Right lobe of liver (tissue), 6 donors: Measurements from ENCODE around the gene NODAL. TPM values are rescaled to one million over a fixed set of nuclear protein-coding genes. Genes with fewer than 3 reads are reported as not detected.

Source experiments
- ATAC-seq, 4 donors: fragments of 200-7000 bp; cut with Tn5 transposase; one replicate each; pipeline ENCODE4 v1.9.1; 2020; ENCODE audit warnings: mild to moderate bottlenecking in 4 of 4, moderate library complexity in 4 of 4
- DNase-seq, 3 donors: peaks; one replicate each; pipeline ENCODE4 v3.0.0-alpha.2; 2020
- H3K27ac ChIP-seq, 3 donors: fragments of 200-600 bp; one replicate each; pipeline ENCODE4 v1.8.0; 2022
- H3K27me3 ChIP-seq, 2 donors: fragments of 200-600 bp; one replicate each; pipeline ENCODE4 v1.8.0; 2022
- H3K36me3 ChIP-seq, 4 donors: fragments of 200-600 bp; sonication (generic) in 1 of 4; one replicate each; pipeline versions ENCODE4 v1.5.1 to v1.8.0; 2017 to 2022; ENCODE audit warnings: control low read depth in 1 of 4
- H3K4me1 ChIP-seq, 4 donors: fragments of 200-600 bp; sonication (generic) in 1 of 4; one replicate each; pipeline versions ENCODE4 v1.5.1 to v1.8.0; 2017 to 2022; ENCODE audit warnings: control low read depth in 1 of 4
- H3K4me3 ChIP-seq, 3 donors: fragments of 200-600 bp; one replicate each; pipeline ENCODE4 v1.8.0; 2022
- H3K9me3 ChIP-seq, 4 donors: fragments of 200-600 bp; sonication (generic) in 1 of 4; one replicate each; pipeline versions ENCODE4 v1.5.1 to v1.8.0; 2017 to 2022; ENCODE audit warnings: control low read depth in 1 of 4
- POLR2A ChIP-seq: fragments of 450-650 bp; IDR thresholded peaks from one replicate; pipeline ENCODE4 v1.6.1; 2017; ENCODE audit warnings: antibody characterized with exemption, mild to moderate bottlenecking
- WGBS: methylation state at CpG from one replicate; pipeline ENCODE4 v1.1.6; 2018; ENCODE audit warnings: low coverage, low lambda C conversion rate; ENCODE audit not compliant: insufficient coverage; ENCODE audit errors: missing lambda C conversion rate; 5-methylcytosine and 5-hydroxymethylcytosine counted together
- intact Hi-C, 2 donors: fragments of 100-400 bp; cut with DNase I; formaldehyde crosslinking; loops; one replicate each; pipeline versions ENCODE4 v1.11.2 to v1.14.1; 2022
- total RNA-seq, 6 experiments: library from RNA; depleted of rRNA in 2 of 6; stranded (reverse); fragments of >200 nt in 2 of 6; fragmentation: NEBNext Ultra II Directional in 3 of 6; extraction: Animal tissue kit (Norgen Biotek cat#: 25700) in 3 of 6; gene quantifications; one replicate each; pipeline versions ENCODE4 v1.1.0 to v1.2.4, GENCODE V29; 2016 to 2023
- TF ChIP-seq, protein P1 (sequence below), 4 donors: fragments of 200-600 bp in 3 of 4; fragments of 450-650 bp in 1 of 4; IDR thresholded peaks; one replicate each; pipeline versions ENCODE4 v1.5.1 to v1.8.0; 2016 to 2022; ENCODE audit warnings: antibody characterized with exemption in 4 of 4, mild to moderate bottlenecking in 2 of 4
- donor health status: DM: no; HTN: yes; CAD: no.
- donor health status: DM: no; HTN: no; CAD: no.
- donor health status: DM: no; HTN: no; CAD: no.
- donor health status: DM: no; HTN: yes; CAD: no.
- donor health status: DM: no; HTN: yes; CAD: no.

The NODAL gene
- total RNA-seq, 6 experiments from 2014 or later, result not detected

- peak; percentile 55 to 66 (median 65) for ATAC-seq
- Histone ChIP-seq H3K4me1 (peaks cover 0 to 12% (median 0%) of the 10 kb centered on the region in 4 donors), H3K9me3 (no peaks in the 10 kb centered on the region), H3K4me3 (peak within 1 kb of the TSS; percentile 38 to 51 (median 41)), H3K27me3 (no peaks in the 10 kb centered on the region), H3K36me3 (no peaks in the 10 kb centered on the region), H3K27ac (peak within 1 kb of the TSS in 2 of 3 donors; percentile 40 to 51)
- intact Hi-C loops, result no loop called here
- WGBS, result no CpG with 5 or more reads among the region's 110 CpGs
- TF ChIP-seq, protein P1, sequence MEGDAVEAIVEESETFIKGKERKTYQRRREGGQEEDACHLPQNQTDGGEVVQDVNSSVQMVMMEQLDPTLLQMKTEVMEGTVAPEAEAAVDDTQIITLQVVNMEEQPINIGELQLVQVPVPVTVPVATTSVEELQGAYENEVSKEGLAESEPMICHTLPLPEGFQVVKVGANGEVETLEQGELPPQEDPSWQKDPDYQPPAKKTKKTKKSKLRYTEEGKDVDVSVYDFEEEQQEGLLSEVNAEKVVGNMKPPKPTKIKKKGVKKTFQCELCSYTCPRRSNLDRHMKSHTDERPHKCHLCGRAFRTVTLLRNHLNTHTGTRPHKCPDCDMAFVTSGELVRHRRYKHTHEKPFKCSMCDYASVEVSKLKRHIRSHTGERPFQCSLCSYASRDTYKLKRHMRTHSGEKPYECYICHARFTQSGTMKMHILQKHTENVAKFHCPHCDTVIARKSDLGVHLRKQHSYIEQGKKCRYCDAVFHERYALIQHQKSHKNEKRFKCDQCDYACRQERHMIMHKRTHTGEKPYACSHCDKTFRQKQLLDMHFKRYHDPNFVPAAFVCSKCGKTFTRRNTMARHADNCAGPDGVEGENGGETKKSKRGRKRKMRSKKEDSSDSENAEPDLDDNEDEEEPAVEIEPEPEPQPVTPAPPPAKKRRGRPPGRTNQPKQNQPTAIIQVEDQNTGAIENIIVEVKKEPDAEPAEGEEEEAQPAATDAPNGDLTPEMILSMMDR (IDR thresholded peaks at IDR 0.05), result peak in 1 of 4 donors; percentile 12
- TF ChIP-seq POLR2A, result peak; percentile 36
- DNase-seq, result peak; percentile 66 to 70 (median 68)
Measured at GRCh38 chr10:70478191-70479164, 37.0 kb upstream of the NODAL start, which contains the start of gene PALD1. PALD1 (plus strand) TSS chr10:70478767; CDS start chr10:70525952, 47,185 bp downstream.

DNA sequence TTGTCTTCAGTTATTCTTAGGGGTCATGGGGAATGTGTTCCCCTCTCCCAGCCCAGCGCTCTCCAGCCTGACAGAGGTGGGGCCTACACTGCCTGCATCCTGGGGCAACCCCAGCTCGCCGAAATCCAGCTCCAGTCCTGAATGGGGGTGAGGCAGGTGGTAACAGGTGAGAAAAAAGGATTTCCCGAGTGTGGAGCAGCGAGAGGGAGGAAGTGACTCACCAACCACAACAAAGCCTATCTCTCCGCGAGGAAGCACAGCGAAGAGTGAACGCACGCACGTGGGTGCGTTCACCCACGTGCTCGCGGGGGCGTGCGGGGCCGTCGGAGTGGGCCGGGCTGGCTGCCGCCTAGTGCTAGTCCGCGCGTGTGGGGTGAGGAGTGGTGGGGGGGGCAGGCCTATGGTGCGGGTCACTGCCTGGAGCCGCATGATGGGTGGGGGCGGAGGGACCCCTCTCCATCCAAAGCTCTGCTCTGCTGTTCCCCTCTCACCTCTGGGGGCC lies 36.2 kb upstream of the NODAL start:
- peaks cover 0 to 12% (median 0%) of the 10 kb centered on the region in 4 donors for H3K4me1 ChIP-seq
- H3K9me3 ChIP-seq, result no peaks in the 10 kb centered on the region
- peak overlapping the region; percentile 38 to 51 (median 41) for H3K4me3 ChIP-seq
- no peak overlapping the region for H3K27ac ChIP-seq
- 15% methylated on average over 9 of the region's 27 CpGs for WGBS
- no peaks in the 10 kb centered on the region for H3K27me3 ChIP-seq
- ATAC-seq (peak in 3 of 4 donors; percentile 9 to 31 (median 22)), DNase-seq (peak in 1 of 3 donors; percentile 40)
- TF ChIP-seq, protein P1 (IDR thresholded peaks at IDR 0.05), result no peak
- TF ChIP-seq POLR2A, result no peak
- intact Hi-C loops, result no loop called here
- no peaks in the 10 kb centered on the region for H3K36me3 ChIP-seq

GRCh38 chr10:70476249-70477035 lies 35.0 kb upstream of the NODAL start:
- H3K36me3 ChIP-seq, result no peaks in the 10 kb centered on the region
- TF ChIP-seq POLR2A, result no peak
- TF ChIP-seq, protein P1 (IDR thresholded peaks at IDR 0.05), result no peak
- H3K4me3 ChIP-seq, result no peak overlapping the region
- H3K27ac ChIP-seq, result no peak overlapping the region
- peaks cover 0 to 12% (median 0%) of the 10 kb centered on the region in 4 donors for H3K4me1 ChIP-seq
- intact Hi-C loops, result no loop called here
- ATAC-seq (no peak), DNase-seq (no peak)
- H3K9me3 ChIP-seq, result no peaks in the 10 kb centered on the region
- WGBS, result 43% methylated on average over 5 of the region's 7 CpGs
- no peaks in the 10 kb centered on the region for H3K27me3 ChIP-seq

DNA sequence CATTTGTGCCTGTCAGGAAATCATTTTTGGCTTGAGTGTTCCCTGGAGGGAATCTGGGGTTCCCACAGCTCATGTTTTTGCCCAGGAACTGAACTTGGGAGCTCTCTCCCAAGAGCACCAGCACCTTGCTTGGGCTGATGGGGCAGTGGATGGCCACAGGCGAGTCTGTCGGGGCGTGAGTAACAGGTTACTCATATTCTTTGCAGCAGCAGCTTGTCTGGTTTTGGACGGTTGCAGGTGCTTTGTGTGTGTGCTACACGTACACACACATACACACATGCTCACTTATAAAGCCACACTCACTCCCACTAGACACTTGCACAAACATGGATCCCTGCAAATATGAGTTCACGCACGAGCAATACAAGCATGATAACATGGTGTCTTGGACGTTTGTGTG lies 34.2 kb upstream of the NODAL start:
- Histone ChIP-seq H3K27me3 (no peaks in the 10 kb centered on the region), H3K9me3 (no peaks in the 10 kb centered on the region), H3K27ac (no peak overlapping the region), H3K36me3 (no peaks in the 10 kb centered on the region), H3K4me3 (no peak overlapping the region), H3K4me1 (peaks cover 0 to 12% (median 0%) of the 10 kb centered on the region in 4 donors)
- 77% methylated on average over 6 of the region's 8 CpGs for WGBS
- DNase-seq (no peak), ATAC-seq (no peak)
- intact Hi-C loops, result no loop called here
- TF ChIP-seq POLR2A, result no peak
- TF ChIP-seq, protein P1 (IDR thresholded peaks at IDR 0.05), result no peak
